LNCAP (cell line): ENCODE measurements around the gene FAM47C.
A peak's percentile ranks its signal among the peaks of the same experiment; 100 is the strongest.
"Not testable (repeated sequence)": the region's sequence is repeated elsewhere in the genome, so short reads cannot be mapped to it uniquely, and the experiment has no call there.

Experiments
- TF ChIP-seq, protein P1 (sequence below): fragments of 450-650 bp; IDR thresholded peaks from 2 replicates; pipeline ENCODE4 v1.5.1; 2017; ENCODE audit warnings: mild to moderate bottlenecking

FAM47C gene

GRCh38 chrX:37008182-37008581 is at the start of gene FAM47C:
Gene FAM47C (plus strand): TSS chrX:37008366. CDS start chrX:37008411, 45 bp downstream.
- TF ChIP-seq, protein P1, sequence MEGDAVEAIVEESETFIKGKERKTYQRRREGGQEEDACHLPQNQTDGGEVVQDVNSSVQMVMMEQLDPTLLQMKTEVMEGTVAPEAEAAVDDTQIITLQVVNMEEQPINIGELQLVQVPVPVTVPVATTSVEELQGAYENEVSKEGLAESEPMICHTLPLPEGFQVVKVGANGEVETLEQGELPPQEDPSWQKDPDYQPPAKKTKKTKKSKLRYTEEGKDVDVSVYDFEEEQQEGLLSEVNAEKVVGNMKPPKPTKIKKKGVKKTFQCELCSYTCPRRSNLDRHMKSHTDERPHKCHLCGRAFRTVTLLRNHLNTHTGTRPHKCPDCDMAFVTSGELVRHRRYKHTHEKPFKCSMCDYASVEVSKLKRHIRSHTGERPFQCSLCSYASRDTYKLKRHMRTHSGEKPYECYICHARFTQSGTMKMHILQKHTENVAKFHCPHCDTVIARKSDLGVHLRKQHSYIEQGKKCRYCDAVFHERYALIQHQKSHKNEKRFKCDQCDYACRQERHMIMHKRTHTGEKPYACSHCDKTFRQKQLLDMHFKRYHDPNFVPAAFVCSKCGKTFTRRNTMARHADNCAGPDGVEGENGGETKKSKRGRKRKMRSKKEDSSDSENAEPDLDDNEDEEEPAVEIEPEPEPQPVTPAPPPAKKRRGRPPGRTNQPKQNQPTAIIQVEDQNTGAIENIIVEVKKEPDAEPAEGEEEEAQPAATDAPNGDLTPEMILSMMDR, result not testable (repeated sequence)

- TF ChIP-seq, protein P1, result peak; percentile 39; the same call in 1 of the 2 replicates
Observed at GRCh38 chrX:36961590-36961989, 46.6 kb upstream of the FAM47C start.

GRCh38 chrX:36963069-36963808 is 44.9 kb upstream of the FAM47C start:
- TF ChIP-seq, protein P1, result no peak

- TF ChIP-seq, protein P1, result no peak
Observed at GRCh38 chrX:36963852-36964251, 44.3 kb upstream of the FAM47C start.

DNA sequence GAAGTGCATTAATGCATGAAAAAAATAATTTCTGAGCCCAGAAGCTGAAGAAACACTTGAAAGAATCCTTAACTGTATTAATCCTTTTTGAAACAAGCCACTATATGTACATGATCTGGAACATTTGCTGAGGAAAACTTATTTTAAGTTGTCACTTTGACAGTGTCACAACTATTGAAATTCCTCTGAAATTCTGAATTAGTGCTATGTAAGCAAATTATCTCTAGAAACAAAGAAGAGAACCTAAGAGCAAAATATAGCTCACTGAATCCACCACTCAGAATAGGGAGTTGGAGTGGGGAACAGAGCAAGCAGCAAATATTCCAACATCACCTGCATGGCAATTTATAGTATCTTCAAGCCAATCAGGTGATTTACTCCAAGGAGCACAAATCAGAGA is 34.6 kb upstream of the FAM47C start:
- TF ChIP-seq, protein P1, result no peak

GRCh38 chrX:36974911-36975310 is 33.3 kb upstream of the FAM47C start:
- TF ChIP-seq, protein P1, result no peak

GRCh38 chrX:36978886-36979285 is 29.3 kb upstream of the FAM47C start:
- TF ChIP-seq, protein P1, result no peak
